GM21381 (cell line): ENCODE data around the gene SFMBT2.

Experiments used
- ATAC-seq: cut with Tn5 transposase; IDR thresholded peaks from one replicate; pipeline ENCODE4 v1.9.1; 2021; ENCODE audit warnings: mild to moderate bottlenecking, moderate library complexity; ENCODE audit not compliant: unreplicated experiment

The SFMBT2 gene

DNA sequence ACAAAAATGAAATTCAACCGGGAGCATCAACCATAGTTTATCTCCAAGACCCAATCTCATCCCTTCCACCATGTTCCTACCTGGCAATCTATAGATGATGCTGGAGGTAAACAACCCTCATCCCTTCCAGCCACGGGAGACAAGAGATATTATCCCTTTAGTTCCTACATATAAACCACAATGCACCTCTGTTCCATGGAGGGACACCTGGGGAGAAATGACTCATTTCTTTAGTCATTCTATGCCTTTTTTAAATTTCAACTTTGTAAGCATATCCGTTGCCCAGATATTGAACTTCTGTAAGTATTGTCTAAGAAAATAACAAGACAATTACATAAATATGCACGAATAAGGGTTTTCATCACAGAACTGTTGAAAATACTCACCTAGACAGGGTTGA lies 15.5 kb upstream of the SFMBT2 start:
- ATAC-seq = no peak

DNA sequence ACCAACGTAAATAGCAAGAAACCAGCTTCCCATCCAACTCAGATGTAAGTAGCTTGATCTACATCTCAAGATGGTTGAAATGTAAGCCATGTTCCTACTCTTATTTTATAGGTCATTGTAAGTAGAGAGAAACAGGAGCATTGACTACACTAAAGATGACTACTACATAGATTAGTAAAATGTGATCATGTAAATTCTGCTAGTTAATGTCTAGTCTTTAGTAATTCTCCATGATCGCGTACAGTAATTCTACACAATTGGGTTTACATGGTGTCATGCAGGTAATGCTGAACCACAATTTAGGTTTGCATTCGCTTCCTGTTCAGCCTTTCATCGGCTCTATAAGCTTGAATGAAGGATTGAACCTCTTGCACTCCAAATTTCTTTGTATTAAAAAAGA lies 14.9 kb upstream of the SFMBT2 start:
- no peak for ATAC-seq

GRCh38 chr10:7424919-7425318 lies 14.1 kb upstream of the SFMBT2 start:
- ATAC-seq = no peak

- ATAC-seq = no peak
These were observed 13.5 kb upstream of the SFMBT2 start for GRCh38 chr10:7424315-7424714.

DNA sequence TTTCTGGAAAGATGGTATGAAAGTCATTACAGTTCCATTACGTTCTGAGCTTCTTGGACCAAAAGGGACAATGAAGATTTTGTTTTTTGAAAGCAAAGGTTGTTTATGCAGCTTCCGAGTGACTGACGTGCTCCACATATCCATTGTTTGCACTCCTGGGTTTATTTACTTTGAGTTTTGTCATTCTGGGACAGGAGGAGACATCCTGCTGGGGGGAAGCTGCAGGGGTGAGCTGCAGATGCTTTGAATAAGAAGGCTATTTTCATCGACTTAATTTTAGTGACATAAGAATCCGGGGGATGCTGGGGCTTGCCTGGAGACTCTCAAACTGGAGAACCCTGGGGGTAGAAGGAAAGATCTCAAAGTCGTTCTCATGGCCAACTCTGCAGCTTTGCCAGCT lies 12.7 kb upstream of the SFMBT2 start:
- ATAC-seq = no peak

DNA sequence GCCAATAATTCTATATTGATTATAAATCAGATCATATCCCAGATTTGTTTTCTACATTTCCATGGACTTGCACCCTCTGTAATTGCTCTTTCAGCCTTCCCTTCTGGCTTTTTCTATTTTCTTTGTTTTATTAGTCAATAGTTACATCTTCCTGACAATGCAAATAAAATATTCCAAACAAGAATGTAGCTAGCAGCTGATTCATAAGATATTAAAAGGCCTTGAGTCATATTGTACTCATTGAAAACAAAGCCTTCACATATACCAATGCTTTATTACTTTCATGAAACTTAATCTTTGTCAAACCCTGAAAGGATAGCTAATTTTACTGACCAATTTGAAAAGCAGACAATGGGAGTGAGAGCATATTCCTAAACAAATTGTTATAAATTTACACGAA lies 10.7 kb upstream of the SFMBT2 start:
- no peak for ATAC-seq

DNA sequence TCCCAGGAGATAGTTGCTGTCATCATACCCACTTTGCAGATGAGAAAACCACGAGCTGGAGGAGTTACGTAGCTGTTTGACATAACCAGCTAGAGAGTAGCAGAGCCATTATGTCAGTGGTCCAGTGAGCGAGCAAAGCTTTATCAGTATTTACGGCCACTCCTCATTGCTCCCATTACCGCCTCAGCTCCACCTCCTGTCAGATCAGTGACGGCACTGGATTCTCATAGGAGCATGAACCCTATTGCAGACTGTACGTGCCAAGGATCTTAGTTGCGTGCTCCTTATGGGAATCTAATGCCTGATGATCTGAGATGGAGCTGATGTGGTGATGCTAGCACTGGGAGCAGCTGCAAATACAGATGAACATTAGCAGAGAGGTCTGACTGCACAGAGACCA lies 9.2 kb upstream of the SFMBT2 start:
- ATAC-seq = no peak

DNA sequence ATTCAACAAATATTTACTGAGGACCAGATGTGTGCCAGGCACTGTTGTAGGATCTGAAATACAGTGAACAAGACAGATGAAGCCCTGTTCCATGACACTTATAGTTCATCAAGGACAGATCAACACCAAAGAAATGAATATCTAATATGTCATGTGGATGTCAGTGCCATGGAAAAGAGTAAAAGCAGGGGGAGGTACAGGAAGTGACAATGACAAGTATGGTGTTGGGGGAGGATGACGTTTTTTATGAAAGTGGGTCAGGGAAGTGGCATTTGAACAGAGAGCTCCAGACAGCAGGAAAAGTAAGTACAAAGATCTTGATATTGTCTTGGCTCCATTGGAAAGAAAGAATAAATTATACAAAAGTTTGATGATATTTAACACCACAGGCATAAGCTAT lies 7.0 kb upstream of the SFMBT2 start:
- no peak for ATAC-seq

- ATAC-seq = no peak
These were observed 6.3 kb upstream of the SFMBT2 start for GRCh38 chr10:7417103-7417623.

DNA sequence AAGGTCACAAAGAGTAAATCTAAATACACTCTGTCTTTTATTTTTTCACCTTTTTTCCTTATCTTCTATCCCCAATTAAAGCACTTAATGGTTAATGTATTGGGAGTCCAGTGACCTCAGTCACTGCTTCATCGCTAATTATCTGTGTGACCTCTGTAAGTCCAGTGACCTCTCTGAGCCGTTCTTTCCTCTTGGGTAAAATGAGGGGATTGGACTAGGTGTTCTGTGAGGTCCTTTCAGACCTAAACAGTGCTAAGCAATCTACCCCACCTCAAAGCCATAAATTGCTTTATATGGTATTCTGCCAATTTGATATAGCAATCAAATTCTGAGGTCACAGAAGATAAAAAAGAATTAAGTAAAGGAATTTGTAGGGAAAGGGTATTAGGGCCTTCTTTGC lies 3.9 kb upstream of the SFMBT2 start:
- ATAC-seq = no peak

- ATAC-seq = no peak
These were observed 2.1 kb upstream of the SFMBT2 start for GRCh38 chr10:7412928-7413282.

DNA sequence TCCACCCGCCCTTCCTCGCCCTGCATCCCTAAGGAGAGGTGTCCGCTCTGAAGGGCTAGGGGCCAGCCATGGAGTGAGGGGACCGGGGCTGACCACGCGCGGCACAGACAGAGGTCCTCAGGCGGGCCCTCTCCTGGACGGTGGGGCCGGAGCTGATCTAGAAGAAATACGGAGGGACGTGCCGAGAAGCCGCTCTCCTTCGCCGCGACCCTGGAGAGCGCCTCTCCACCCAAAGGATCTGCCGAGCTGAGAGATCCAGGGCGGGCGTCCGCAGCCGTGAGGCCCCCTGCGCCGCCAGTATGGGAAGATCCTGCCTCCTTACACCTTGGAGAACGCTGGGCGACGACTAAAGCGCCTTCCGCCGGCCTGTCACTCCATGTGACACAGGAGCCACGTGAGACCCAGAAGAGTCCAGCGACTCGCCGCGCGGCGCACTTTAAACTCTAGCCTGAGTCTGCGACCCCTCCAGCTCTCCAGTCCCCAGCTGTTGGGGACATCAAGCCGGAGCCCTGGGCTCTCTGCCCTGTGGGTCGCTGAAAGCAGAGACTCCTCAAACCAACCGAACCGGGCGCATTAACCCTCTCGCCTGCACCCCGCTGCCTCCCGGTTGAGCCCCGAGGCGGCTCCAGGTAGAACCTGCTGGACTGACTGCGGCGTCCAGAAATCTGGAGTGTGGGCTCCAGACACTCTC lies 1.5 kb upstream of the SFMBT2 start:
- ATAC-seq = no peak

GRCh38 chr10:7411671-7412128 lies 866 bp upstream of the SFMBT2 start:
- no peak for ATAC-seq

DNA sequence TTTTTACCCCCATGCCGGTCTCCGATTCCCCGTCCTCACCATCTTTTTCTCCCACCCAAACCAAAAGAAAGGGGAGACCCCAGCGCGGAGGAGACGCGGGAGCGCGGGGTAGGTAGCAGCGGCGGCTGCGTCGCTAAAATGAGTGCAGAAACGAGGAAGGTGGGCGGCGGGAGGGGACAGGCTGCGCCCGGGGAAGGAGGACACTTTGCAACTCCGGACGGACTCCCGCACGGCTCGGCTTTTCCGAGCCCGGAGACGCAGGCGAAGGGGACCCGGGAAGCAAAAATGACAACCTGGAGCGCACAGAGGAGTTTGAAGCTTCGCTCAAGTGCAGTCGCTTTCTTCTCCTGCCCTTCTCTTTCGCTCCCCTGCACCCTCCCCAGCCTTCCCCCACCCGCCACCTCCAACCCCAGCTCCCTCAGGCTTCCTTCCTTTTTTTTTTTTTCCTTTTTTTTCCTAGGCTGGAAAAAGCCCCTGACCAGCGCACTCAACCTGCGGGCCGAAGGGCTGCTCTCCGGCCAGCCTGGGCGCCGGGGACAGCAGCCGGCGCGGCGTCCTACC lies 453 bp downstream of the SFMBT2 start:
- ATAC-seq = no peak

GRCh38 chr10:7409732-7410168 lies 1.1 kb downstream of the SFMBT2 start:
- peak; percentile 6 for ATAC-seq

GRCh38 chr10:7409045-7409731 lies 1.6 kb downstream of the SFMBT2 start:
- peak; percentile 32 for ATAC-seq

DNA sequence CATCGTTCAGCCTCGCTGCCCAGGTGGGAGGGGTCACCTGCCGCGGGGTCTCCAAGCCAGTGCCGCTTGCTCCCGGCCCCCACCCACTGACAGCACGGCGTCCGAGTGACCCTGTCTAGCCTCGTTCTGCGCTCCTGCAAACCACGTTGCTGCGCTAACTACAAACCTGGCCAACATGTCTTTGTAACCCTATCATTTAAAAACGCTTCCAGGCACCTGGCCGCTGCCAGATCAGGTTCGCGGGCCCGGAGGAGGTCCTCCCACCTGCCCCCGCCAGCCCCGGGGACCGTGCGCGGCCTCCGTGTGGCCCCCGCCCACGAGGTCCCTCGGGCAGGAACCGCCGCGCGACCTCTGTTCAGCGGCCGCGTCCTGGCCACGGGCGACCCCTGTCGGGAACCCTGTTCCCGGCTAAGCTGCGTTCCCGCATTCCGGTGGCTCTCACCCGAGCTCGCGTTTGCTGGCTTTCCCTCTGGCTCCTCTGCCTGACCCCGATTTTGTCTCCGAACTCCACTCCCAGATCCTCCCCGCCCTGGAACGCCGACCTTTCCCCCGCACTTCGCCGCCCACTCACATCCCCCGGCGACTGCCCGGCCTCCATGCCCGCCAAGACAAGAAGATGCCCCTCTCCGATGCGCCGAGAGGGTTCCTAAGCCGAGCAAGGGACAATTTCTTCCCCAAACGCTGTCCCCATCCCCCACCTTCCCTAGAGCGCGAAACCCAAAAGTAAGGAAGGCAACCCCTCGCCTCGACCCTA lies 2.4 kb downstream of the SFMBT2 start:
- ATAC-seq = peak; percentile 19

GRCh38 chr10:7407368-7408290 lies 3.2 kb downstream of the SFMBT2 start:
- peak; percentile 19 for ATAC-seq

DNA sequence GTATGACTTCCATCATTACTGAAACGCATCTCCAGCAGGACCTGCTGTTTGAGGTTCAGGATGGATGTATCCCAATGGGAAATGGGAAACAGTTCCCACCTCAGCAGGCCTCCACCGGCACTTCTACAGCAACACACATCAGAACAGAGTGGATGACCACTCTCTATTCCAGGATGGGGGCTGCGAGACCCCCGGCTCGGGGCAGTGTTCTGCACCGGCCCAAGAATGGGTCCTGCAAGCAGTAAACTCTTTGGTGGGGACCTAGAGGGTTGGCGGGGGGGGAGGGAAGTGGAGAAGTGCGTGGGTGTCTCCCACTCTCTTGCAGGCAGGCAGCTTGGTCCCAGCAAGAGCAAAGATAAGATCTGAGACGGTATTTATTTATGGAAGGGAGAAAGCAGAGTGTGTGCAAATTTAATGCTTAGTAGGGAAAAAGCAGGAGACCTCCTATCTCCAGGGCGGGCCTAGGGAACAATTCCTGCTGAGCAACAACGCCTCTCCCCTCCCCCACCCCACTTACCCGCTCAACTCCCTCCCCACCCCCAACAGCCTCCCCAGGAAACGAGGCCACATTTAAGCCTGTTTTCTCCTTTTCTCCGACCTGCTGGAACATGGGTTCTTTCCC lies 4.0 kb downstream of the SFMBT2 start:
- no peak for ATAC-seq

DNA sequence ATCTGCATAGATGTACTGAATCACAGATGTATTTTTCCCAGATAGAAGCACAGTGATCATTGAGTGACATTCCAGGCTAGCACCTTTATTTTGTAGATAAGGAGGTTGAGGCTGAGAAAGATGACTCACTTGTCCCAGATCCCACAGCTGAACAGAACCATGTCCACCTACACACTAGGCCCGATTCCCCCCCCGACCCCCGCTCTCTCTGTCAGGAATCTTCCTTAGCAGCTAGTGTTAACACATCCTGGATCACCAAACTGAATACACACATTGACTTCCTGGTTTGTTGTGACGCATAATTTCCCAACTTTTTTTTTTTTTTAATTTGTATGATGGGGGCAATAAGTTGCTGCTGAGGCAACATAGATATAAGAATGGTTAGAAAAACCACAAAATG lies 5.2 kb downstream of the SFMBT2 start:
- no peak for ATAC-seq
